Activated T-cell treated with anti-CD3 and anti-CD28 coated beads for 24 hours (primary cell): ENCODE data around the gene LCN1.
A peak's percentile ranks its signal among the peaks of the same experiment; 100 is the strongest.

Experiments used
- DNase-seq: peaks from one replicate; pipeline ENCODE4 v3.0.0-alpha.2; 2020; ENCODE audit warnings: low read depth

The LCN1 gene

DNA sequence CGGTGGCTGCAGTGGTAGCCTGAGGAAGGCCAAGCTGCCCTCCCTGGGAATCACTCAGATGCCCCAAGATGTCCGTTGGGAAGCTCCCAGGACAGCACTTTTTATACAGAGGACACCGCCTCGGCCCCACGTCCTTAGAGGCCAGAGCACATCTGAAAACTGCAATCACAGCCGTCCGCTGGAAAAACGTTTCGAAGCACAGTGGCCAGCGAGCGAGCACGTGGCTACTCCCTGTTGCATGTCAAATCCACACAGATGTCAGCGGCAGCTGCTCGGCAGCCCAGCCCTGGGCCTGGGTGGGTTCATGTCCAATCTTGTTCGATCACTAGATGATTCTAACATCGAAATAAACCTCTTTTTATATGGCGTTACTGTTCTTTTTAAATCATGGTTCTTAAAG is 32.7 kb upstream of the LCN1 start:
- DNase-seq, result no peak

DNA sequence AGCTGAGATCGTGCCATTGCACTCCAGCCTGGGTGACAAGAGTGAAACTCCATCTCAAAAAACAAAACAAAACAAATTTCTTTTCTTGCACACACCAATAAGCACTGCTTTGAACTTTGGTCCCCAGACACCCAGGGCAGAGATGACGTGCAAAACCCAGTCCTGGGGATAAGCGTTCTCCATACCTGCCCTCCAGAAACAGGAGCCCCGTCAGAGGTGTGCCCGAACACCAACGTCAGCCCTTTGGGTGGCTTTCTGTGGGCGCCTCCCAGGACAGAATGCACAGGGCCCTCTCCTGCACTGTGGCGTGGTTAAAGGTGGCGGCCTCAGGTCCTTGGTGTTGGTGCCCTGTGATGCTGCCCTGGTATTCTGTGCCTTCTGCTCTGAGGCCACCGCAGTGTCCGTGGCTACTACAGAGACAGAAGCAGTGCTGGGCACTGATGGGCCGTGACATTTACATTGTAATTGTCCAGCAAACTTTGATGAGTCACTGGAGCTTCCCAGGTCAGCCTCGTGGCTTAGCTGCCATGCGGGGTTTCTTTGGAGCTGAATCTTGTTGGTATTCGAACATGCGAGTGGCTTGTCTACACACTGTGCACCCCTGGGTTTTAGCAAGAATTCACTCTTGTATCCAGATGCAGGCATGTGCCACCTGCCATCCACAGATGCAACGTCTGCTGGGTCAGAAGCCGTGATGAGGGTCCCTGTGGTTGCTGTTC is 31.9 kb upstream of the LCN1 start:
- DNase-seq, result no peak

DNA sequence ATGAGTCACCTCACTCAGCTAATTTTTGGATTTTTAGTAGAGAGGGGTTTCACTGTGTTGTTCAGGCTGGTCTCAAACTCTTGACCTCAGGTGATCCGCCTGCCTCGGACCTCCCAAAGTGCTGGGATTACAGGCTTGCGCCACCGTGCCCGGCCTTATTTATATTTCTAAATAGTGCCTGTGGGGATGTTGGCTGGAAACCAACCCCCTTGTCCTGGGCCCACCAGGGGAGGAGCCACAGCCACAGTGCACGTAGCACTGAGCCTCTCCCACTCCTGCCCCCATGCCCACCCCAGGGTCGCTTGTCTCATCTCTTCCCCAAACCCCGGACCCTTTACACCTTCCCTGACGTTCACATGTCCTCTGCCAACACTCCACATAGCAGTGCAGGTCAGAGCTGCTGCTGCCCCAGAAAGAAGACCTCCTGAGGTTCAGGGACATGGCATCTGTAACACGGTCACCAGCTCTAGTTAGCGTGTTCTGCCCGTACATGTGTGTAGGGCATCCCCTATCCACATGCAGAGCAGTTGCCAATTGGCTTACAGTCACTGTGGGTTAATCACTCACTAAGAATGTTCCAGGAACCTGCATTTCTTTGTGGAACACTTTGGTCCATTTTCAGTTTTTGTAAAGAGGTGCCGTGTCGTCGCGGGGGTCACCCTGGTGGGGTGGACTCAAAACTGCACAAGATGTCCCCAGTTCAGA is 30.9 kb upstream of the LCN1 start:
- DNase-seq, result no peak

DNA sequence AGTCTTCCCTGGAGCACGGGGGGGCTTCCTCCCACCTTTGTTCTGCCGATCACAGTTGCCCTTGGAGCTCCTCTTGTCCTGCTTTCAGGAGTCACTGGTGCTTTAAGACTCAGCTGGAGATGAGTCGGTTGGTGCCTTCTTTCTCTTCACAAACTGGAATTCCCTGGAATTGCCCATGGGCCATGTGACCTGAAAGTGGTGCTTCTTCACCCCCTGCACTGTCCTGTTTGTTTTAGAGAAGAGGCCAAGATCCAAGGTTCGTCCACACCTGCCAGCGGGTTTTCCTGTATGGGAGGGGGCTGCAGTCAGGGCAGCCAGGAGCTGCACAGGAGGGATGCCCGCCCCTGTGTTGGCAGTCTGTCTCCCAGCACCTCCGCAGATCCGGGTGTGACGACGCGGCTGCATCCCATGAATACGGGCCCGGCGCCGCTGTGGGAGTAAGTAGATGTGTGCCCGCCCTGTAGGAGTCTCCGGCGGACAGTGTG is 30.2 kb upstream of the LCN1 start:
- no peak for DNase-seq

DNA sequence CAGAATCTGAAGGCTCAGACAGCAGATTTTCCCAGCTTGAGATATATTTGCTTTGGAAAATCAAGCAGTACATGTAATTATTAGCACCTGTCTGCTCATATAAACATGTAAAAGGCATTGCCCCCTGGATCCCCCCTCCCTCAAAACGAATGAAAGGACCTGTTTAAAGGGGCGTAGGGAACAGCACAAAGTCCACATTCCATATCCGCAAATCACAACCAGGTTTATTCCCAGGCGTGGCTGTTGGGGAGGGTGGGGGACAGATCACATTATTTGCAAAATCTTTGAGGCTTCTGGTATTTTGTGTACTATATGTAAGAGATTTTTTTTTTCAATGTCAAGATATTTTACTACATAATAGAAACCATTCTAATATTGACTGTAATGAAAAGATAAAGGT is 29.5 kb upstream of the LCN1 start:
- DNase-seq, result no peak

DNA sequence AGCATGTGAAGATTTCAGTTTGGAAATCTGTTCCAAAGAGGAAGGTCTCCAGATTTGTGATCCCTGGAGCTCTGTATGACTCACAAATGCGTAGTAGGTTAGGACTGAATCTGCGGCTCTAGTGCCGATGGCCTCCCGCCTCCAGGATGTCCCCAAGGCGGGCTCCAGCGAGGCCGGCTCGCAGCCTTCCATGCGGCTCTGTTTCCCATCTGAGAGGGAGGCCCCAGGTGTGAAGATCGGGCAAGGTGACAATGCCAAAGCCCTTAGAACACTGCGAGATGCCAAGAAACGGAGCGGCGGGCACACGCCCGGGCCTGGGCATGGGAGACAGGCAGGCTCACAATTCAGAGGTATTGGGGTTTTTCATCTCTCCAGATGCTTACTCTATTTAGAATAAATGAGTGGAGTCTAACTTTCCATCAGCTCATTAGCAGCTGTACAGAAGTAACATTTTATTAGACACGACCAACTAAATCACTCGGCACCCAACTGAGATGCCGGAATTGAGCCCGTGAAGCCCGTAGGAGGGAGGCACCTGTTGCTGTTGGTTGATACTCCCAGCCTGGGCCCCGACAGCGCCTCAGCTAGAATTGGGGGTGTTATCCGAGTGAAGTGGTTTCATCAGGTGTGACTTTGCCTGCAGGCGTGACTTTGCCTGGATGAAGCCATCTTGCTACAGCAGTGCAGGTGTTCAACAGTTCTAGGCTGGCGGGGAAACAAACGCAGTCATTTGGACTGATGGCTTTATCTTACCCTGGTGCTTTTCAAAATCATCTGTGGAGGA is 28.2 kb upstream of the LCN1 start:
- no peak for DNase-seq

DNA sequence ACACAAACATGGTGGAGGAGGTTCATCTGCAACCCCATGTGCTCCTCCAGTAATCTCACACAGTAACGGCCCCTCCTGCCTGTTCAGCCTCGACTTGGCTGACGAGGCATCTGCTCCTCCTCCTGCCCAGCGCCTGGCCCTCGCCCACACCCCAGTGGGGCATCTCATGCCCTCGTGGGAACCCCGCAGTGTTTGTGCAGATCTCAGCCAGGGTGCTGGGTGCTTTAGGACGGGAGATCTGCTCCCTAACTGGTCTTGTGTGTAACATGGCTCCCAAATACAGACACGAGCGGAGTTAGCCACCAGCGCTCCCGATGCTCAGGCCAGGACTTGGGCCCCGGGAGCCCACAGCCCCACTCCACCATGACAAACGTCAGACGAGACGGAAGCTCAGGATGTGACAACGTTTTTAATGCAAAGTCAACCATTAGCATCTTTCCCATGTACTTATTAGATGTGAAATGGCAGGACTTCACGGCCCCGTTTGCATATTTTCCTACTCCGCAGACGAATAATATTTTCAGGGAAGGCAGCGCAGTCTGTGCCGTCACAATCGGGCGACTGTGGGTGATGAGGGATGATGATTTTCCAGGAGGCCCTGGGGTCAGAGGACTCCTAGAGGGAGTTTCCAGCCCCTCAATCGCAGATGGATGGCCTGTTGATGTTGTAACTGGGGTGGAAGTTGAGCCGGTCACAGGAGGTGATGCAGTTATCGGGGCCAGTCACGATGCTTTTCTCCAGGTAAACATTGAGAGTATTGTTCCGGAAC is 26.3 kb upstream of the LCN1 start:
- no peak for DNase-seq

DNA sequence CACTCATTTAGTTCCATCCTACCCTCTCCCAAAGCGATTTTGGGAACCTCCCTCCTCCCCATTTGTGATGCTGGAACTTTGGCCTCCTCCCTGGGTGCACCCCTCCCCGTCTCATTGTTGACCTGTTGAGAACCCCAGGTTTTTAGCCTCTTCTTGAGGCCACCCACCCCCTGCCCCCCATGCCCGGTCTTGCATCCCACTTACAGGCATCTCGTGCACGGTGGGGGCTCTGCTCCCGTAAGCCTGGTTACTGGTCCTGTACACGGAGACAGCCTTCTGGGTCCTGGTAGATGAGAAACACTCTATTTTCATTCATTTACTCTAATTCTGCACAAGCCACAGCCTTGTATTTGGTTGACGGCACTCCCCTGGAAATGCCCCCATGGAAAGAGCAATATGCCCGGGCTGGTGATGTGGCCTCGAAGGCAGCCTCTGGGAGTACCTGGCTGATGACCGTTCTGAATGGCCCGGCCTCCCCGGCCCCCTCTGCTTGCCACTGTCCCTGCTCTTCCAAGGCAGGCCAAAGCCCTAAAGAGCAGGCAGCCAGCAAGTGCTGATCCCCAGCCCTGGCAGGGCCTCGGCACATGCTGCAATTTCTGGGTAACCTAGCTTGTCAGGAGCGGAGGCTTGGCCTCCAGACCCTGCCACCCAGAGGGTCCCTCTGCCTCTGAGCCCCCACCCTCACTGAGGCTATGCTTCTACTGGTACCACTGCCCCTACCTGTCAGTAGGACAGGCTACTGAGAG is 22.7 kb upstream of the LCN1 start:
- no peak for DNase-seq

DNA sequence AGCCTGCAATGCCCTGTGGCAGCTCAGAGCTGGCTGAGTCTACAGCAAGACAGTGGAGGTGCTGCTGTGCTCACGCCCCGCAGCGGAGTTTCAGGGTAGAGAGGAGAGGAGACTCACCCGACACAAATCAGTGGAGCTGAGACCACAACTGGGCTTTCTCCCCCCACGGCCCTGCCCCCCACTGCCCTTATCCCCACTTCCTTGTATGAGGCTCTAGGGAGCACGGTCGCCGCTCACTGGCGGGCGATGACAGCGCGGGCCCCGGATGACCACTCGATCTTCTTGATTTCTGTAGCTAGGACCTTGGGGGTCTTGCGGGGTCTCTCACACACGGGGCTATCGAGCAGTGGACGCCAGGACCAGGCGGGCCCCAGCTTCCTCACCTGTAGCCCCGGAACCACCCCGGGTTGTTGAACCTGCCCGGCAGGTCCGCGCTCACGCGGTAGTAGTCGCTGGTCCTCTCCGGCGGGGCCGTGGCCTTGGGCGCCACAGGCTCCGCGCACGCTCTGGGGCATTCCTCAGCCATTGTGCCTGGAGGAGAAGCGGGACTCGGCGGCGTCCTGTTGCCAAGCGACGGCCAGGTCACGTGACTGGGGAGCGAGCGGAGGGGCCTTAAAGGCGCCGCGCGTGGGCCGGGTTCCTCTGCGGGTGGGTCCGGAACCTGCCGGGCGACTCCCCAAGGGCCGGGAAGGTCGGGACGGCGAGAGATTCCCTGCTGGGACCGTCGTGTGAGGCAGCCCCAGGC is 21.7 kb upstream of the LCN1 start:
- DNase-seq, result peak; percentile 81

DNA sequence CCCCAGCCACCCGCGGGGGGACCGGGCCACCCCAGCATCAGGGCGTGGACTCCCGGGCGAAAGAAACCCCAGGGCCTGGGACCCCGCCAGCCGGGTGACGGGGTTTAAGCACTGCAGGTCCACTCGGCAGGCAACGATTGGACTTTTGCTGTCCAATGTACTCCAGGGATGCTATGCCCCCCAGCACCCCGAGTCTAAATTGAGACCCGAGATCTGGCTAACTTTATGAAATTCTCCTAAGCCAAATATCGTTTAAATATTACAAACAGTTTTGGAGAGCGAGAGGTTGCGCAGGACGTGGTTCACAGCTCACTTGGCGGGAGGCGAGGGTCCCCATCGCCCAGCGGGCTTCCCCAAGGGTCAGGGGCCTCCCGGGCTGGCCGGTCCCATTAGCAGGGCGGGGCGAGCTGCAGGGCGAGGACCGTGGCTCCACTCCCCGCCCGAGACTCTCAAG is 21.1 kb upstream of the LCN1 start:
- no peak for DNase-seq

DNA sequence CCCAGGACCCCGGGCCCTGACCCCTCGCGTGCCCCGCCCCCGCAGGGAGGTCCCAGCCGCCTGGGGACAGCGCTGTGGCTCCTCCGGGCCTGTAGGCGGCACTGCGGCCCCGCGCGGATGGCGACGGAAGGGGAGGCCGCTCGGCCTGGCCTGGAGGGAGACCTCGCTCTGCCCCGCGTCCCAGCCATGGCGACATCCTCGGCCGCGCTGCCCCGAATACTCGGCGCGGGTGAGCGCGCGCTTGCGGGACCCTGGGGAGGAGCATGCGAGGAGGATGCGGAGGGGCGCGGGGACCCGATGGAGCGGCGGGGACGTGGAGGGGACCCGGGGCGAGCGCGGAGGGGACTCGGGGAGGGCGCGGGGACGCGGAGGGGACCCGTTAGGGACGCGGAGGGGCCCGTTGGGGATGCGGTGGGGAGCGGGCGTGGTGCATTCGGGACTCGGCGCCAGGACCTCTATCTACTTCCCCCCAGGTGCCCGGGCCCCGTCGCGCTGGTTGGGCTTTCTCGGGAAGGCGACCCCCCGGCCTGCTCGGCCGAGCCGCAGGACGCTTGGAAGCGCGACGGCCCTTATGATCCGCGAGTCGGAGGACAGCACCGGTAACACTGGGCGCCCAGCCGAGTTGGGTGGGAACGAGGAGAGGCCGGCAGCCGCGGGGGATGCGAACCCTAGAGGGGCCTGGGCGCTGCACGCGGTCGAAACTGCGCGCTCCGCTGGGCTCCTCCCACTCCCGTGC is 20.5 kb upstream of the LCN1 start, which contains the start of gene MRPS2:
Gene MRPS2 (plus strand): TSS at position 158 of the 736 bp plus-strand sequence. CDS start 29 bp downstream, at position 187.
- DNase-seq, result peak; percentile 80

DNA sequence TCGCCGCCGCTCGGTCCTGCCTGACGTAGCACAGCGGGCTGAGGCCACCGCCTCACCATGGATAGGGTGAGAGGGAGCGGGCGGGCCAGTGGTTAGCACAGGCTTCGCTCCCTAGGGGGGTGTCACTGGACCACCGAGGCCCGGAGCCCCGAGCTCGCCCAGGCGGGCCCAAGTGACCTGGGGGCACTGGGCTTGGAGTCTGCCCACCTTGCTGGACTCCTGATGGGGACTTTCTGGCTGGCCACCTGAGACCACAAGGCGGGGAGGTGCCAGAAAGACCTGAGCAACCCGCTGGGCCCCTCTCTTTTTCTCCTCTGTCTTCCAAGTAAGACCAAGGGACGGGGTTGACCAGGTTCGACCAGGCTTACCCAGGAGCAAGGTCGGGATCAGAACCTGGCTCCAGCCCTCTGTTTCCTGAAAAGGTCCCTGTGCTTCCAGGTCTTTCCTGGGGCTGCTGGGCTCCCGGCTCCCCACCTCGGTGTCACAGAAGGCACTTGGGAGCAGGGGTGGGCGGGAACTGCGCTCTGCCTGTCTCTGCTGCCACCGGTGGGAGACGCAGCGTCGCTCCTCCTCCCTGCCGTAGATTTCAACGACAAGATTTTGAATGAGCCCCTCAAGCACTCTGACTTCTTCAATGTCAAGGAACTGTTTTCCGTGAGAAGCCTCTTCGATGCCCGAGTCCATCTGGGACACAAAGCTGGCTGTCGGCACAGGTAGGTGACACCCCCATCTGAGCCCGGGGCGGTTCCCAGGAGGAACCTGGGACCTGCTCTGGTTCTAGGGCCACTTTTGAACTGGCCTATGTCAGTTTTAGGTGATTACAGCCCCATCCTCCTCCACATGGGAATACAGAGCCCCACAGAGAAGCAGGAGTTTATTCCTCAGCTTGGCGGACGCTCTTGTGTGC is 19.7 kb upstream of the LCN1 start:
- DNase-seq, result no peak

DNA sequence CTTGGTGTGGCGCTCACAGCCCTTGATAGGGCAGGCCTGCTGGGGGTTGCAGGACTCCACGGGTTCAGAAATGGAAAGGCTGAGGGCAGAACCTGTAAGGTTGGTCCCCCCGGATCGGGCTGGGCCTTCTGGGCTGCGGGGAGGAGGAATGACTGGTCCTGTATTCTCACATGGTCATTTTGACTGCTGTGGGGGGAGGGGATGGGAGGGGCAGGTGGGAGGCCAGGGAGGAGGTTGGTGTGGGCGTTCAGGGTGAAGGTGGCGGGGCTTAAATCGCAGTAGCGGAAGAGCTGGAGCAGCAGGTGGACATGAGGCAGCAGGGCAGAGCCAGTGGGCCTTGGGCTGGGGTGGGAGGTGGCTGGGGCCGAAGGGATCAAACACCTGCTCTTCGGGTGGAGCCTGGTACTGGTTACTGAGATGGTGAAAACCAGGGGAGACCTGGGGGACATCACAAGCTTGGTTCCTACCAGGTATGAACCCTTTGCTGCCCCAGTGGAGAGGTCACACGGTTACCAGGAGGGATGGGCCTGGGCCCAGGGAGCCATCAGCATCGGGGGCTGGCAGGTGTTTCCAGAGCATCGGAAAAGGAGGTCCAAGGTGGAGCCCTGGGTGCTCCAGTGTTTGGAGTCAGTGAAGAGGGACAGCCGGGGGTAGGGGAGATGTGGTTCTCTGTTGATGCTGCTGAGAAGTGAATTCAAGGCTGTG is 18.9 kb upstream of the LCN1 start:
- no peak for DNase-seq

DNA sequence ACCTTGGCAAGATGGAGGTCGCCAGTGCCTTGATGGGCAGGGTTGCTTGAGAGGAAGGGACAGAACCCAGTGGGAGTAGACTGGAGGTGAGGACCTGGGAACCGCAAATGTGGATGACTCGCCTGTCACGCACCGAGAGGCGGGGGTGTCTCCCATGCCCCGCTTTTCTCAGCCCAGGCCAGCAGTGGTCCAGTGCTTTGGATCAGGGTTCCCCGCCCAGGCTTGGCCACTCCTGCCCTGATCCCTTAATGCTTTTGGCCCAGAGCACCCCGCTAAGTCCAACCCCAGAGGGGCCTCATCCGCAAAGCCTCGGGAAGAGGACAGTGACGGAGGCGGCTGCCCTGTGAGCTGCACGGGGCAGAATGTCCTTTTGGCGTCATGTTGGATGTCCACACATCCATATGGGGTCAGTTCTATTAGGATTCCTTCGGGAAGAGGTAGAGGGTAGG is 18.3 kb upstream of the LCN1 start:
- no peak for DNase-seq

DNA sequence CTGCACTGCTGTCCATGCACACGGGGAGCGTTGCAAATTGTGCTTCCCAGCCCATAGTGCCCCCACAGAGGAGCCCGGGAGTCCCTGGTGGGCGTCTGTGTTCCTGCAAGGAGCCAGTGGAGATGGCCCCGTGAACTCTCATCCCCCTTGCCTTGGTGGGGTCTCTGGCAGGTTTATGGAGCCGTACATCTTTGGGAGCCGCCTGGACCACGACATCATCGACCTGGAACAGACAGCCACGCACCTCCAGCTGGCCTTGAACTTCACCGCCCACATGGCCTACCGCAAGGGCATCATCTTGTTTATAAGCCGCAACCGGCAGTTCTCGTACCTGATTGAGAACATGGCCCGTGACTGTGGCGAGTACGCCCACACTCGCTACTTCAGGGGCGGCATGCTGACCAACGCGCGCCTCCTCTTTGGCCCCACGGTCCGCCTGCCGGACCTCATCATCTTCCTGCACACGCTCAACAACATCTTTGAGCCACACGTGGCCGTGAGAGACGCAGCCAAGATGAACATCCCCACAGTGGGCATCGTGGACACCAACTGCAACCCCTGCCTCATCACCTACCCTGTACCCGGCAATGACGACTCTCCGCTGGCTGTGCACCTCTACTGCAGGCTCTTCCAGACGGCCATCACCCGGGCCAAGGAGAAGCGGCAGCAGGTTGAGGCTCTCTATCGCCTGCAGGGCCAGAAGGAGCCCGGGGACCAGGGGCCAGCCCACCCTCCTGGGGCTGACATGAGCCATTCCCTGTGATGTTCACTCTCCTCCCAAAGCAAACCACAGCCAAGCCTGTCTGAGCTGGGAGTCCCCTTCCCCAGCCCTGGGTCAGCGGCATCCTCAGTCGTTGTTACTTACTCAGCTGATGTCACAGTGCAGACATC is 17.6 kb upstream of the LCN1 start:
- no peak for DNase-seq

DNA sequence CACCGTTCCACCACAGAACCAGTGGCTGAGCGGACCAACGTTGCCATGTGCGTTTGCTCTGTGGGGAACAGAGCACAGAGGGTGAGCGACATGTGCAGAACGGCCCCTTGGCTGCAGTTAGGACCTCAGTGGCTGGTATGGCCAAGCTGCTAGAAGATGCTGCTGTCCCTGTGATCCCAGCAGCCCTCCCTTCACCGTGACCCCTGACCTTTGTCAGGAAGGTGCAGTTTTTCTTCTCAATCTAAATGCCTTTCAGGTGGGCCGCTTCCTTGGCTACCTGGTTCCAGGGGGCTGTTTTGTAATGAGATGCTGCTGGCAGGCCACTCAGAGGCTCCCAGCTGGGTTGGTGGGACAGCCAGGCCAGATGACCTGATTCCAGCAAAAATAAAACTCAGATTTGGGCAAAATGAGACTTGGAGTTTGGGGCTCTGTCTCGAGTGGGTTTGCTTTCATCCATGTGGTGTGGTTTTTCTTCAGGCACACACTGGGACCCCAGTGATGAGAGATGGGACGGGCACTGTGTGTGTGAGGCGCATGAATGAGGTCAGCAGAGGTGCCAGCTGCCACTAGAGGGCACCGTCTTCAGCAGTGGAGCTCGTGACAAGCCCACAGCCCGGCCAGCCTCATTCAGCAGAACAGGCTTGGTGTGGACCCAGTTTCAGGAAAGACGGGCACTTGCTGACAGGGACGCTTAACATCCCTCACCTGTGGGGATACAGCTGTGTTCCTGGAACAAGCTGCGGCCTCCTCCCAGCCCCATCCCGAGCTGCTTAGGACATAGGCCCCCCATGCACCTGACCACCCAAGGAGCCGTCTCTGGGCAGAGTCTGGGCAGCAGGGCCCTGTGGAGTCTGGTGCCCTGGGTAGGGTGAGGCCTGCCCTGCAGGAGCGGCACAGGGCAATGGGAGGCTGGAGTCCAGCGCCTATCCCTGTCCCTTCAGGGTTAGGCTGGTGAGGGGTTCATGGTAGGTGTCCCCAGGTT is 16.7 kb upstream of the LCN1 start:
- peak; percentile 45 for DNase-seq
